HEK293 (cell line): ENCODE measurements around the gene ZNF222.

Source experiments
- BCL11A ChIP-seq: fragments of 450-650 bp; formaldehyde crosslinking; IDR thresholded peaks from 2 replicates; pipeline ENCODE4 v1.5.1; 2016; ENCODE audit warnings: low read depth, missing biosample characterization, missing genetic modification characterization
- FEZF1 ChIP-seq: fragments of 450-650 bp; formaldehyde crosslinking; IDR thresholded peaks from 2 replicates; pipeline ENCODE4 v1.5.1; 2016; ENCODE audit warnings: missing biosample characterization, missing genetic modification characterization
- GLI2 ChIP-seq: fragments of 450-650 bp; formaldehyde crosslinking; IDR thresholded peaks from 2 replicates; pipeline ENCODE4; 2017; ENCODE audit warnings: missing biosample characterization, missing genetic modification characterization, low read depth, borderline replicate concordance
- GLIS2 ChIP-seq: fragments of 450-650 bp; formaldehyde crosslinking; IDR thresholded peaks from 2 replicates; pipeline ENCODE4 v1.5.1; 2016; ENCODE audit warnings: missing biosample characterization, missing genetic modification characterization
- HOXD13 ChIP-seq: sonication (generic); formaldehyde crosslinking; IDR thresholded peaks from 2 replicates; pipeline ENCODE4 v1.8.0; 2022; ENCODE audit warnings: missing genetic modification reagents, borderline replicate concordance
- INSM2 ChIP-seq: fragments of 450-650 bp; formaldehyde crosslinking; IDR thresholded peaks from 2 replicates; pipeline ENCODE4 v1.5.1; 2016; ENCODE audit warnings: missing biosample characterization, missing genetic modification characterization
- KLF16 ChIP-seq: fragments of 450-650 bp; formaldehyde crosslinking; IDR thresholded peaks from 2 replicates; pipeline ENCODE4 v1.5.1; 2017; ENCODE audit warnings: missing biosample characterization, missing genetic modification characterization
- OVOL3 ChIP-seq: fragments of 450-650 bp; formaldehyde crosslinking; IDR thresholded peaks from 2 replicates; pipeline ENCODE4 v1.5.1; 2016; ENCODE audit warnings: missing biosample characterization, missing genetic modification characterization
- YY1 ChIP-seq: fragments of 450-650 bp; formaldehyde crosslinking; IDR thresholded peaks from 2 replicates; pipeline ENCODE4 v1.5.1; 2018; ENCODE audit warnings: missing biosample characterization, missing genetic modification characterization
- ZBTB48 ChIP-seq: fragments of 450-650 bp; formaldehyde crosslinking; IDR thresholded peaks from 2 replicates; pipeline ENCODE4 v1.5.1; 2016; ENCODE audit warnings: missing biosample characterization, missing genetic modification characterization
- ZBTB7A ChIP-seq: fragments of 450-650 bp; formaldehyde crosslinking; IDR thresholded peaks from 2 replicates; pipeline ENCODE4 v1.5.1; 2016; ENCODE audit warnings: low read depth, missing biosample characterization, missing genetic modification characterization
- ZFHX2 ChIP-seq: fragments of 450-650 bp; formaldehyde crosslinking; conservative IDR thresholded peaks from 2 replicates; pipeline ENCODE4 v1.5.1; 2016; ENCODE audit warnings: missing biosample characterization, missing genetic modification characterization
- ZFP3 ChIP-seq: fragments of 450-650 bp; formaldehyde crosslinking; IDR thresholded peaks from 2 replicates; pipeline ENCODE4 v1.5.1; 2016; ENCODE audit warnings: low read depth, missing biosample characterization, missing genetic modification characterization
- ZFP37 ChIP-seq: fragments of 450-650 bp; formaldehyde crosslinking; IDR thresholded peaks from 2 replicates; pipeline ENCODE4 v1.5.1; 2016; ENCODE audit warnings: missing biosample characterization, missing genetic modification characterization
- ZIC2 ChIP-seq: fragments of 450-650 bp; formaldehyde crosslinking; IDR thresholded peaks from 2 replicates; pipeline ENCODE4 v1.5.1; 2016; ENCODE audit warnings: missing biosample characterization, missing genetic modification characterization
- ZNF174 ChIP-seq: fragments of 450-650 bp; formaldehyde crosslinking; IDR thresholded peaks from 2 replicates; pipeline ENCODE4 v1.5.0; 2017; ENCODE audit warnings: missing biosample characterization, mild to moderate bottlenecking, missing genetic modification characterization
- ZNF221 ChIP-seq: fragments of 450-650 bp; formaldehyde crosslinking; IDR thresholded peaks from 2 replicates; pipeline ENCODE4 v1.5.1; 2017; ENCODE audit warnings: missing biosample characterization, missing genetic modification characterization, borderline replicate concordance
- ZNF239 ChIP-seq: fragments of 450-650 bp; formaldehyde crosslinking; IDR thresholded peaks from 2 replicates; pipeline ENCODE4 v1.5.1; 2016; ENCODE audit warnings: missing biosample characterization, missing genetic modification characterization
- ZNF292 ChIP-seq: fragments of 450-650 bp; formaldehyde crosslinking; IDR thresholded peaks from 2 replicates; pipeline ENCODE4 v1.5.1; 2016; ENCODE audit warnings: low read depth, missing biosample characterization, missing genetic modification characterization, borderline replicate concordance
- ZNF302 ChIP-seq: fragments of 450-650 bp; formaldehyde crosslinking; IDR thresholded peaks from 2 replicates; pipeline ENCODE4 v1.5.1; 2016; ENCODE audit warnings: missing biosample characterization, missing genetic modification characterization, low read depth
- ZNF335 ChIP-seq: fragments of 450-650 bp; formaldehyde crosslinking; conservative IDR thresholded peaks from 2 replicates; pipeline ENCODE4 v1.5.1; 2016; ENCODE audit warnings: missing biosample characterization, missing genetic modification characterization
- ZNF341 ChIP-seq: fragments of 450-650 bp; formaldehyde crosslinking; IDR thresholded peaks from 2 replicates; pipeline ENCODE4; 2016; ENCODE audit warnings: low read depth, missing biosample characterization, missing genetic modification characterization
- ZNF350 ChIP-seq: fragments of 450-650 bp; formaldehyde crosslinking; IDR thresholded peaks from 2 replicates; pipeline ENCODE4 v1.5.0; 2017; ENCODE audit warnings: missing biosample characterization, mild to moderate bottlenecking, missing genetic modification characterization
- ZNF398 ChIP-seq: fragments of 450-650 bp; formaldehyde crosslinking; IDR thresholded peaks from 2 replicates; pipeline ENCODE4 v1.5.1; 2017; ENCODE audit warnings: missing biosample characterization, missing genetic modification characterization
- ZNF423 ChIP-seq: fragments of 450-650 bp; formaldehyde crosslinking; IDR thresholded peaks from 2 replicates; pipeline ENCODE4 v1.5.1; 2016; ENCODE audit warnings: missing biosample characterization, missing genetic modification characterization
- ZNF529 ChIP-seq: fragments of 450-650 bp; formaldehyde crosslinking; IDR thresholded peaks from 2 replicates; pipeline ENCODE4 v1.5.1; 2017; ENCODE audit warnings: missing genetic modification characterization, missing biosample characterization; ENCODE audit not compliant: insufficient replicate concordance
- ZNF549 ChIP-seq: fragments of 450-650 bp; IDR thresholded peaks from 2 replicates; pipeline ENCODE4 v1.5.1; 2018; ENCODE audit warnings: missing biosample characterization, missing genetic modification characterization, mild to moderate bottlenecking, inconsistent platforms, moderate library complexity
- ZNF561 ChIP-seq: fragments of 450-650 bp; IDR thresholded peaks from 2 replicates; pipeline ENCODE4 v1.5.1; 2018; ENCODE audit warnings: missing biosample characterization, missing genetic modification characterization, borderline replicate concordance
- ZNF610 ChIP-seq: fragments of 450-650 bp; formaldehyde crosslinking; IDR thresholded peaks from 2 replicates; pipeline ENCODE4 v1.5.1; 2016; ENCODE audit warnings: missing biosample characterization, missing genetic modification characterization, borderline replicate concordance
- ZNF623 ChIP-seq: fragments of 450-650 bp; formaldehyde crosslinking; IDR thresholded peaks from 2 replicates; pipeline ENCODE4 v1.5.1; 2016; ENCODE audit warnings: missing biosample characterization, missing genetic modification characterization
- ZNF624 ChIP-seq: fragments of 450-650 bp; formaldehyde crosslinking; IDR thresholded peaks from 2 replicates; pipeline ENCODE4 v1.5.1; 2017; ENCODE audit warnings: missing biosample characterization, missing genetic modification characterization
- ZNF677 ChIP-seq: fragments of 450-650 bp; IDR thresholded peaks from 2 replicates; pipeline ENCODE4 v1.5.0; 2018; ENCODE audit warnings: missing biosample characterization, mild to moderate bottlenecking, missing genetic modification characterization, moderate library complexity
- ZNF776 ChIP-seq: fragments of 450-650 bp; formaldehyde crosslinking; IDR thresholded peaks from 2 replicates; pipeline ENCODE4 v1.5.0; 2017; ENCODE audit warnings: missing biosample characterization, missing genetic modification characterization, borderline replicate concordance
- ZNF830 ChIP-seq: fragments of 450-650 bp; IDR thresholded peaks from 2 replicates; pipeline ENCODE4 v1.5.0; 2018; ENCODE audit warnings: missing biosample characterization, missing genetic modification characterization, low read depth, mild to moderate bottlenecking, moderate library complexity
- ZNF843 ChIP-seq: fragments of 450-650 bp; formaldehyde crosslinking; IDR thresholded peaks from 2 replicates; pipeline ENCODE4 v1.5.1; 2016; ENCODE audit warnings: missing biosample characterization, missing genetic modification characterization
- ZSCAN30 ChIP-seq: fragments of 450-650 bp; IDR thresholded peaks from 2 replicates; pipeline ENCODE4 v1.5.1; 2018; ENCODE audit warnings: missing biosample characterization, mild to moderate bottlenecking, missing genetic modification characterization, moderate library complexity
- TF ChIP-seq, protein P1 (sequence below): fragments of 450-650 bp; formaldehyde crosslinking; IDR thresholded peaks from 2 replicates; pipeline ENCODE4 v1.5.1; 2016; ENCODE audit warnings: missing biosample characterization, missing genetic modification characterization

The ZNF222 gene

DNA sequence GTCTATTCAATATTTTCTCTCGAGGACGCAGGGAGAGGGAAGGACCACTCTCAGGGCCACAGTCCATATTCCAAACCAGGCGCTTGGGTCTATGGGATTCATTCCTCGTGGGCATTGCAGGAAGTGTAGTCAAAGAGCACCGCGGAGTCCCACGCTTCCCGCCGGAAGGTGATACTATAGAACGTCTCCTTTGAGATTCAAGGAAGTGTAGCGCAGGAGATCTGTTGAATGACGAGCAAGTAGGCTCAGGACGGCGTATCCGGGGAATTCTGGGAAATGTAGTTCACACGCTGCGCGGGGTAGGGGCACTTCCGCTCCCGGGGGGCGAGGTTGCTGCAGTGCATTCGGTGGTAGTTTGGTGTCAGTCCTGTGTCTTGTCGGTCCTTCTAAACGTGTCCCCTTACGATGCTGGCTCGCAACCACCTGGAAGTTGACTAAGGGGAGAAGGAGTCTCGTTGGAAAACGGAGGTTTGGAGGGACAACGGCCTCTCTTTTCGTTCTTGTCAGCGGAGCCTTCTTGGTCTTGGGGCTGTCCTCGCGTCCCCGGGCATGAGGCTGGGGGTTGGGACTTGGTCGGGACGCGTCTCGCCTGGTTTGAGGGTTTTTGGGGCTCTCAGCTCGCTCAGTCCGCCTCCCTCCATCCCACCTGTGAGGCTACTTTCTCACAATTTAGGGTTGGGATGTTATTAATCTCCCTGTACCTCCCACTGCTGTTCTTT lies 46.8 kb downstream of the ZNF222 start, which contains the start of gene ZNF284 (continued):
- peak; percentile 82; the same call in 1 of the 2 replicates for TF ChIP-seq ZNF610 (tag by site-specific recombination)
- TF ChIP-seq ZNF221 = 0 out of 2 replicates have a peak, but pooled peaks have one; percentile 77
- TF ChIP-seq OVOL3 (tag by site-specific recombination) = peak; percentile 25; the same call in 1 of the 2 replicates
- no peak for TF ChIP-seq BCL11A (tag by site-specific recombination)
- no peak for TF ChIP-seq ZNF776 (tag by site-specific recombination)
- peak; percentile 28; the same call in 1 of the 2 replicates for TF ChIP-seq ZNF623 (tag by site-specific recombination)
- TF ChIP-seq ZNF174 = no peak
- peak; percentile 100 for TF ChIP-seq ZBTB7A (tag by site-specific recombination)
- no peak for TF ChIP-seq ZNF549 (tag by site-specific recombination)
- TF ChIP-seq ZNF843 (tag by site-specific recombination) = peak; percentile 85; the same call in 1 of the 2 replicates
- TF ChIP-seq, protein P1, sequence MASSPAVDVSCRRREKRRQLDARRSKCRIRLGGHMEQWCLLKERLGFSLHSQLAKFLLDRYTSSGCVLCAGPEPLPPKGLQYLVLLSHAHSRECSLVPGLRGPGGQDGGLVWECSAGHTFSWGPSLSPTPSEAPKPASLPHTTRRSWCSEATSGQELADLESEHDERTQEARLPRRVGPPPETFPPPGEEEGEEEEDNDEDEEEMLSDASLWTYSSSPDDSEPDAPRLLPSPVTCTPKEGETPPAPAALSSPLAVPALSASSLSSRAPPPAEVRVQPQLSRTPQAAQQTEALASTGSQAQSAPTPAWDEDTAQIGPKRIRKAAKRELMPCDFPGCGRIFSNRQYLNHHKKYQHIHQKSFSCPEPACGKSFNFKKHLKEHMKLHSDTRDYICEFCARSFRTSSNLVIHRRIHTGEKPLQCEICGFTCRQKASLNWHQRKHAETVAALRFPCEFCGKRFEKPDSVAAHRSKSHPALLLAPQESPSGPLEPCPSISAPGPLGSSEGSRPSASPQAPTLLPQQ (tag by site-specific recombination) = peak; percentile 91
- TF ChIP-seq ZSCAN30 (tag by site-specific recombination) = peak; percentile 17
- peak; percentile 95 for TF ChIP-seq KLF16 (tag by site-specific recombination)
- no peak; the same call in none of the 2 replicates for TF ChIP-seq YY1 (tag by site-specific recombination)
- peak; percentile 78 for TF ChIP-seq ZIC2
- peak; percentile 57; the same call in 1 of the 2 replicates for TF ChIP-seq ZNF341
- no peak; the same call in 1 of the 2 replicates for TF ChIP-seq ZFP37 (tag by site-specific recombination)
- TF ChIP-seq ZNF677 (tag by site-specific recombination) = no peak
- TF ChIP-seq ZBTB48 = peak; percentile 100
- TF ChIP-seq ZNF302 (tag by site-specific recombination) = 0 out of 2 replicates have a peak, but pooled peaks have one; percentile 44
- TF ChIP-seq ZNF624 (tag by site-specific recombination) = no peak
- no peak for TF ChIP-seq ZFP3 (tag by site-specific recombination)
- no peak for TF ChIP-seq ZNF350
- TF ChIP-seq ZNF335 = peak; percentile 100
- peak; percentile 80; the same call in 1 of the 2 replicates for TF ChIP-seq ZNF561 (tag by site-specific recombination)
- TF ChIP-seq HOXD13 (CRISPR knock-in tag) = no peak
- peak; percentile 65; the same call in 1 of the 2 replicates for TF ChIP-seq ZNF239
- no peak for TF ChIP-seq ZNF398 (tag by site-specific recombination)
- no peak for TF ChIP-seq ZNF292
- TF ChIP-seq GLI2 = no peak
- peak; percentile 54 for TF ChIP-seq INSM2 (tag by site-specific recombination)
- no peak for TF ChIP-seq FEZF1 (tag by site-specific recombination)
- TF ChIP-seq ZFHX2 (tag by site-specific recombination) = peak; percentile 72
- no peak for TF ChIP-seq ZNF529 (tag by site-specific recombination)
- TF ChIP-seq ZNF830 (tag by site-specific recombination) = no peak
- no peak for TF ChIP-seq ZNF423 (tag by site-specific recombination)
- TF ChIP-seq GLIS2 (tag by site-specific recombination) = peak; percentile 99
